ENCODE measurements around the gene C19orf47. TPM values are rescaled to one million over a fixed set of nuclear protein-coding genes. Genes with fewer than 3 reads are reported as not detected.

The C19orf47 gene
- total RNA-seq, 1 experiment from 2014 or later, result 21.2 TPM

DNA sequence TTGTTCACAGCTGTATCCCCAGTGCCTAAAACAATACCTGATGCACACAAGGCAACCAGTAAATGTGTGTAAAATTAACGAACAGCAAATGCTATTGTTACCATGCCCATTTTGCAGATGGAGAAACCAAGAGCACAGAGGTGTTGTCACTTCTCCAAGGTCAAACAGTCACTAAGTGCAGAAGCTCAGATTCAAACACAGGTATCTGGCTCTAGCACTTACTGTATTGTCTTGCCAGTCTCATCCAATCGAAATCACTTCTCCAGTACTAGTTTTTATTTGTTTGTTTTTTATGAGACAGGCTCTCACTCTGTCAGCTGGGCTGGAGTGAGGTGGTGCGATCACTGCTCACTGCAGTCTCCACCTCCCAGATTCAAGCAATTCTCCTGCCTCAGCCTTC is 14.0 kb upstream of the C19orf47 start:
- Histone ChIP-seq H3K4me1 (replicated peaks; ENCODE audit: insufficient read depth) (0 out of 2 replicates have a peak, but pooled peaks cover 4% of the 10 kb centered on the region), H3K36me3 (ENCODE audit: low read depth) (no peaks in the 10 kb centered on the region), H3K9me2 (ENCODE audit: insufficient read depth) (no peaks in the 10 kb centered on the region), H3K4me2 (no peak overlapping the region), H4K20me1 (ENCODE audit: insufficient read depth) (no peaks in the 10 kb centered on the region), H3K27me3 (ENCODE audit: insufficient read depth, low read depth) (no peaks in the 10 kb centered on the region), H3K27ac (no peak overlapping the region), H2AFZ (no peak overlapping the region), H3K4me3 (no peak overlapping the region), H3K79me2 (ENCODE audit: low read depth) (no peaks in the 10 kb centered on the region), H3F3A (ENCODE audit: insufficient read depth, low read depth) (peaks cover 4% of the 10 kb centered on the region; the same call in 1 of the 2 replicates), H3K9me3 (ENCODE audit: insufficient read depth, low read depth) (no peaks in the 10 kb centered on the region)
- no peak for TF ChIP-seq EZH2 (IDR thresholded peaks at IDR 0.05; ENCODE audit: low read depth)
- TF ChIP-seq, protein P1, sequence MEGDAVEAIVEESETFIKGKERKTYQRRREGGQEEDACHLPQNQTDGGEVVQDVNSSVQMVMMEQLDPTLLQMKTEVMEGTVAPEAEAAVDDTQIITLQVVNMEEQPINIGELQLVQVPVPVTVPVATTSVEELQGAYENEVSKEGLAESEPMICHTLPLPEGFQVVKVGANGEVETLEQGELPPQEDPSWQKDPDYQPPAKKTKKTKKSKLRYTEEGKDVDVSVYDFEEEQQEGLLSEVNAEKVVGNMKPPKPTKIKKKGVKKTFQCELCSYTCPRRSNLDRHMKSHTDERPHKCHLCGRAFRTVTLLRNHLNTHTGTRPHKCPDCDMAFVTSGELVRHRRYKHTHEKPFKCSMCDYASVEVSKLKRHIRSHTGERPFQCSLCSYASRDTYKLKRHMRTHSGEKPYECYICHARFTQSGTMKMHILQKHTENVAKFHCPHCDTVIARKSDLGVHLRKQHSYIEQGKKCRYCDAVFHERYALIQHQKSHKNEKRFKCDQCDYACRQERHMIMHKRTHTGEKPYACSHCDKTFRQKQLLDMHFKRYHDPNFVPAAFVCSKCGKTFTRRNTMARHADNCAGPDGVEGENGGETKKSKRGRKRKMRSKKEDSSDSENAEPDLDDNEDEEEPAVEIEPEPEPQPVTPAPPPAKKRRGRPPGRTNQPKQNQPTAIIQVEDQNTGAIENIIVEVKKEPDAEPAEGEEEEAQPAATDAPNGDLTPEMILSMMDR (conservative IDR thresholded peaks at IDR 0.05), result no peak
- intact Hi-C loops (cut with micrococcal nuclease; ENCODE audit: unreplicated experiment), result no loop called here
- DNase-seq, result no peak
- POLR2A ChIA-PET (ENCODE audit: unreplicated experiment), result no interaction called here
- no TSS peak for BruUV-seq (replicated peaks)
- CTCF ChIA-PET, result no interaction called here

DNA sequence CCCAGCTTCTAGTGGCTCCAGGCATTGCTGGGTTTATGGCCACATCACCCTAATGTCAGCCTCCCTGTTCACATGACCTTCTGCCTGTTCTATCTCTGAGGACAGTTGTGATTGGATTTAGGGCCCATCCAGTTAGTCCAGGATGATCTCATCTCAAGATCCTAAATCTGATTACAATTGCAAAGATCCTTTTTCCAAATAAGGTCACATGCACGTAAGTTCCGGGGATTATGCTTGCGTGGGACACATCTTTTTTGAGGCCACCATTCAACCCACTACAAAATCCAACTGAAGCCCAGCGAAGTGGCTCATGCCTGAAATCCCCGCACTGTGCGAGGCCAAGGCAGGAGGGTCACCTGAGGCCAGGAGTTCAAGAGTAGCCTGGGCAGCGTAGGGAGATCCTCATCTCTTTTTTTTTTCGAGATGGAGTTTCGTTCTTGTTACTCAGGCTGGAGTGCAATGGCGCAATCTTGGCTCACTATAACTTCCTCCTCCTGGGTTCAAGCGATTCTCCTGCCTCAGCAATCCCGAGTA is 12.6 kb upstream of the C19orf47 start:
- TF ChIP-seq, protein P1 (conservative IDR thresholded peaks at IDR 0.05), result no peak
- TF ChIP-seq EZH2 (IDR thresholded peaks at IDR 0.05; ENCODE audit: low read depth), result no peak
- POLR2A ChIA-PET (ENCODE audit: unreplicated experiment), result interaction anchor here (0.7 kb wide), 1 partner anchor 14 kb away, joined by 6 read pairs; no protein-coding TSS in a partner anchor
- Histone ChIP-seq H3K4me1 (replicated peaks; ENCODE audit: insufficient read depth) (0 out of 2 replicates have a peak, but pooled peaks cover 2% of the 10 kb centered on the region), H3K27me3 (ENCODE audit: insufficient read depth, low read depth) (no peaks in the 10 kb centered on the region), H3F3A (ENCODE audit: insufficient read depth, low read depth) (peaks cover 4% of the 10 kb centered on the region; the same call in 1 of the 2 replicates), H3K9me3 (ENCODE audit: insufficient read depth, low read depth) (no peaks in the 10 kb centered on the region), H3K27ac (no peak overlapping the region), H3K4me3 (no peak overlapping the region), H2AFZ (no peak overlapping the region), H4K20me1 (ENCODE audit: insufficient read depth) (no peaks in the 10 kb centered on the region), H3K79me2 (ENCODE audit: low read depth) (no peaks in the 10 kb centered on the region), H3K36me3 (ENCODE audit: low read depth) (no peaks in the 10 kb centered on the region), H3K9me2 (ENCODE audit: insufficient read depth) (no peaks in the 10 kb centered on the region), H3K4me2 (no peak overlapping the region)
- CTCF ChIA-PET, result no interaction called here
- intact Hi-C loops (cut with micrococcal nuclease; ENCODE audit: unreplicated experiment), result no loop called here
- no peak for DNase-seq
- BruUV-seq (replicated peaks), result no TSS peak

DNA sequence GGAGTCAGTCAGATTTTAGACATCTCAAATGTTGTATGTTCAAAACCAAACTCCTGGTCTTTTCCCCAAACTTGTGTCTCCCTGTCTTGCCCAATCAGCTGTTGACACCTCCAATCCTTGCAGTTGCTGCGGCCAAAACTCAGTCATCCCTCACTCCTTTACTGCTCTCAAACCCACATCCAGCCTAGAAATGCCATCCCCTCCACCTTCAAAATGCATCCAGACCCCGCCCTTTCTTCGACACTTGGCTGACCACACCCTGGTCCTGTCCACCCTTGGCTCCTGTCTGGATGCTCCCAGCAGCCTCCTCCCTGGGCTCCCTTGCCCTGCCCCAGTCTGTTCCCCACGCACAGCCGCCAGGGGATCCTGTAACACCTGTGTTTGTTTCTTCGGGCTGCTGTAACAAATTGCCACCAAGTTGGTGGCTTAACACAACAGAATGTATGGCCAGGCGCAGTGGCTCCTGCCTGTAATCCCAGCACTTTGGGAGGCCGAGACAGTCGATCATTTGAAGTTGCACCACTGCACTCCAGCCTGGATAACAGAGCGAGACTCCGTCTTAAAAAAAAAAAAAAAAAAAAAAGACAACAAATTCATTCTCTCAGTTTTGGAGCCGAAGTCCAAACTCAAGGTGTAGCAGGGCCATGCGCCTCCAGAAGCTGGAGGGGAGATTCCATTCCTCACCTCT is 12.0 kb upstream of the C19orf47 start:
- H3K4me2 ChIP-seq, result no peak overlapping the region
- H3K79me2 ChIP-seq (ENCODE audit: low read depth), result no peaks in the 10 kb centered on the region
- H3K9me2 ChIP-seq (ENCODE audit: insufficient read depth), result no peaks in the 10 kb centered on the region
- no peaks in the 10 kb centered on the region for H3K4me1 ChIP-seq (replicated peaks; ENCODE audit: insufficient read depth)
- CTCF ChIA-PET, result no interaction called here
- H4K20me1 ChIP-seq (ENCODE audit: insufficient read depth), result no peaks in the 10 kb centered on the region
- H3K4me3 ChIP-seq, result no peak overlapping the region
- no peaks in the 10 kb centered on the region for H3K36me3 ChIP-seq (ENCODE audit: low read depth)
- TF ChIP-seq, protein P1 (conservative IDR thresholded peaks at IDR 0.05), result no peak
- POLR2A ChIA-PET (ENCODE audit: unreplicated experiment), result no interaction called here
- no peaks in the 10 kb centered on the region for H3K27me3 ChIP-seq (ENCODE audit: insufficient read depth, low read depth)
- intact Hi-C loops (cut with micrococcal nuclease; ENCODE audit: unreplicated experiment), result no loop called here
- no peak overlapping the region for H3K27ac ChIP-seq
- BruUV-seq (replicated peaks), result no TSS peak
- no peaks in the 10 kb centered on the region for H3K9me3 ChIP-seq (ENCODE audit: insufficient read depth, low read depth)
- DNase-seq, result no peak
- H3F3A ChIP-seq (ENCODE audit: insufficient read depth, low read depth), result peaks cover 4% of the 10 kb centered on the region; the same call in 1 of the 2 replicates
- no peak overlapping the region for H2AFZ ChIP-seq

Data from PC-9 (cell line).